Dermis microvascular lymphatic vessel endothelial cell (primary cell): Measurements from ENCODE around the gene ANXA2. TPM values are rescaled to one million over a fixed set of nuclear protein-coding genes. Genes with fewer than 3 reads are reported as not detected.

Experiments
- DNase-seq, 2 donors: peaks; one replicate each; pipeline versions ENCODE4 v3.0.0 to v3.0.0-alpha.2; 2010; ENCODE audit warnings: low read depth in 2 of 2
- total RNA-seq: library from RNA; depleted of rRNA; stranded (reverse); fragments of >200 nt; gene quantifications from 2 replicates; pipeline ENCODE4 v1.2.1, GENCODE V29; 2014

ANXA2 gene
- total RNA-seq, 1 donor from 2014 or later: 5,034 TPM

- DNase-seq: no peak
Measured at GRCh38 chr15:60370869-60371136, 27.0 kb downstream of the ANXA2 start.

GRCh38 chr15:60370105-60370868, 27.5 kb downstream of the ANXA2 start:
- peak; percentile 99 to 100 for DNase-seq

- DNase-seq: no peak
Measured at GRCh38 chr15:60369696-60370095, 28.1 kb downstream of the ANXA2 start.

- no peak for DNase-seq
Measured at GRCh38 chr15:60364612-60364924, 33.2 kb downstream of the ANXA2 start.

- no peak for DNase-seq
Measured at GRCh38 chr15:60363903-60364611, 33.7 kb downstream of the ANXA2 start.

GRCh38 chr15:60363087-60363549, 34.7 kb downstream of the ANXA2 start:
- DNase-seq: no peak

GRCh38 chr15:60362321-60363086, 35.3 kb downstream of the ANXA2 start:
- peak in 1 of 2 donors; percentile 52 for DNase-seq

- DNase-seq: peak; percentile 57 to 79
Measured at GRCh38 chr15:60359738-60360137, 38.0 kb downstream of the ANXA2 start.

GRCh38 chr15:60358935-60359682, 38.7 kb downstream of the ANXA2 start:
- DNase-seq: peak in 1 of 2 donors; percentile 47

- DNase-seq: no peak
Measured at GRCh38 chr15:60356832-60357231, 41.0 kb downstream of the ANXA2 start.

- DNase-seq: no peak
Measured at GRCh38 chr15:60355148-60355857, 42.5 kb downstream of the ANXA2 start.

- no peak for DNase-seq
Measured at GRCh38 chr15:60353245-60353920, 44.4 kb downstream of the ANXA2 start.

GRCh38 chr15:60352525-60352924, 45.3 kb downstream of the ANXA2 start:
- DNase-seq: no peak

- no peak for DNase-seq
Measured at GRCh38 chr15:60351066-60351465, 46.7 kb downstream of the ANXA2 start.

- no peak for DNase-seq
Measured at GRCh38 chr15:60350108-60350507, 47.7 kb downstream of the ANXA2 start.

- DNase-seq: no peak
Measured at GRCh38 chr15:60349589-60349988, 48.2 kb downstream of the ANXA2 start.

GRCh38 chr15:60347480-60348049, 50.2 kb downstream of the ANXA2 start:
- no peak for DNase-seq

- no peak for DNase-seq
Measured at GRCh38 chr15:60346653-60347052, 51.1 kb downstream of the ANXA2 start.

GRCh38 chr15:60346077-60346476, 51.7 kb downstream of the ANXA2 start:
- DNase-seq: no peak

- DNase-seq: no peak
Measured at GRCh38 chr15:60345598-60345997, 52.2 kb downstream of the ANXA2 start.
